ENCODE data around the gene SLIT3. TPM values are rescaled to one million over a fixed set of nuclear protein-coding genes. Genes with fewer than 3 reads are reported as not detected.

SLIT3 gene
- total RNA-seq, 1 donor from 2014 or later: 0.22 TPM

- no peak overlapping the region for H3K27ac Mint-ChIP-seq
- no peaks in the 10 kb centered on the region for H3K27me3 Mint-ChIP-seq (ENCODE audit: insufficient read depth, low read depth)
- no peaks in the 10 kb centered on the region for H3K4me1 ChIP-seq
- no peaks in the 10 kb centered on the region for H3K79me2 ChIP-seq (ENCODE audit: low read depth)
- no peak overlapping the region for H3K4me3 Mint-ChIP-seq
- peaks cover 7% of the 10 kb centered on the region for H3K4me1 Mint-ChIP-seq
- H3K9me3 Mint-ChIP-seq: no peaks in the 10 kb centered on the region
- no peaks in the 10 kb centered on the region for H3K36me3 Mint-ChIP-seq
- no peak for DNase-seq (ENCODE audit: low spot score)
- no peak overlapping the region for H3K4me3 ChIP-seq
- TF ChIP-seq CTCF (IDR thresholded peaks at IDR 0.05) (no peak), EZH2phosphoT487 (IDR thresholded peaks at IDR 0.05) (no peak), EZH2 (IDR thresholded peaks at IDR 0.05) (no peak)
- no peak overlapping the region for H3K9ac ChIP-seq
- H3K4me2 ChIP-seq: no peak overlapping the region
- no peaks in the 10 kb centered on the region for H3K36me3 ChIP-seq
- no peaks in the 10 kb centered on the region for H3K27me3 ChIP-seq
- H4K20me1 ChIP-seq (ENCODE audit: low read depth): no peaks in the 10 kb centered on the region
- H3F3A ChIP-seq (ENCODE audit: low read depth): no peaks in the 10 kb centered on the region
- H2AFZ ChIP-seq (replicated peaks): no peak overlapping the region
- H3K27ac ChIP-seq: no peak overlapping the region
- H3K9me3 ChIP-seq (ENCODE audit: low read depth): no peaks in the 10 kb centered on the region
Measured at GRCh38 chr5:169336242-169336641, 35.3 kb upstream of the SLIT3 start.

GRCh38 chr5:169335806-169336205 is 34.9 kb upstream of the SLIT3 start:
- Histone ChIP-seq H4K20me1 (ENCODE audit: low read depth) (no peaks in the 10 kb centered on the region), H3K27me3 (no peaks in the 10 kb centered on the region), H3K79me2 (ENCODE audit: low read depth) (no peaks in the 10 kb centered on the region), H3K4me3 (no peak overlapping the region), H3K36me3 (no peaks in the 10 kb centered on the region), H3K4me1 (no peaks in the 10 kb centered on the region), H3K27ac (no peak overlapping the region), H2AFZ (replicated peaks) (no peak overlapping the region), H3K9ac (no peak overlapping the region), H3F3A (ENCODE audit: low read depth) (no peaks in the 10 kb centered on the region), H3K4me2 (no peak overlapping the region), H3K9me3 (ENCODE audit: low read depth) (no peaks in the 10 kb centered on the region)
- no peak for DNase-seq (ENCODE audit: low spot score)
- H3K4me1 Mint-ChIP-seq: peaks cover 7% of the 10 kb centered on the region
- H3K27ac Mint-ChIP-seq: no peak overlapping the region
- no peaks in the 10 kb centered on the region for H3K36me3 Mint-ChIP-seq
- H3K9me3 Mint-ChIP-seq: no peaks in the 10 kb centered on the region
- H3K27me3 Mint-ChIP-seq (ENCODE audit: insufficient read depth, low read depth): no peaks in the 10 kb centered on the region
- no peak for TF ChIP-seq CTCF (IDR thresholded peaks at IDR 0.05)
- no peak for TF ChIP-seq EZH2 (IDR thresholded peaks at IDR 0.05)
- no peak for TF ChIP-seq EZH2phosphoT487 (IDR thresholded peaks at IDR 0.05)
- no peak overlapping the region for H3K4me3 Mint-ChIP-seq

- Histone ChIP-seq H3K4me1 (no peaks in the 10 kb centered on the region), H3K9me3 (ENCODE audit: low read depth) (no peaks in the 10 kb centered on the region), H3K4me3 (no peak overlapping the region), H3K79me2 (ENCODE audit: low read depth) (no peaks in the 10 kb centered on the region), H3K4me2 (no peak overlapping the region), H3F3A (ENCODE audit: low read depth) (no peaks in the 10 kb centered on the region), H4K20me1 (ENCODE audit: low read depth) (no peaks in the 10 kb centered on the region), H2AFZ (replicated peaks) (no peak overlapping the region), H3K36me3 (no peaks in the 10 kb centered on the region), H3K27me3 (peaks cover 5% of the 10 kb centered on the region), H3K9ac (no peak overlapping the region), H3K27ac (no peak overlapping the region)
- Mint-ChIP-seq H3K27ac (no peak overlapping the region), H3K9me3 (no peaks in the 10 kb centered on the region), H3K4me1 (peaks cover 7% of the 10 kb centered on the region), H3K36me3 (no peaks in the 10 kb centered on the region), H3K27me3 (ENCODE audit: insufficient read depth, low read depth) (no peaks in the 10 kb centered on the region), H3K4me3 (no peak overlapping the region)
- no peak for DNase-seq (ENCODE audit: low spot score)
- TF ChIP-seq EZH2phosphoT487 (IDR thresholded peaks at IDR 0.05) (no peak), CTCF (IDR thresholded peaks at IDR 0.05) (no peak), EZH2 (IDR thresholded peaks at IDR 0.05) (no peak)
Measured at GRCh38 chr5:169333518-169333917, 32.6 kb upstream of the SLIT3 start.
